T-helper 2 cell treated with Interferon-gamma antibody and Interleukin-4, amounts not matched to agents 5 μg/mL and 100 μg/mL, for 36 hours (primary cell): ENCODE measurements around the gene B9D2.
"Not testable (repeated sequence)": the region's sequence is repeated elsewhere in the genome, so short reads cannot be mapped to it uniquely, and the experiment has no call there.

Source experiments
- DNase-seq: peaks from one replicate; pipeline ENCODE4 v3.0.0; 2021; ENCODE audit warnings: low spot score
- H3K27ac Mint-ChIP-seq: one replicate; pipeline ENCODE4 v1.8.0; 2021; ENCODE audit warnings: mild to moderate bottlenecking, mixed read lengths
- H3K27me3 Mint-ChIP-seq: one replicate; pipeline ENCODE4 v1.8.0; 2021; ENCODE audit warnings: low read depth, mixed read lengths
- H3K36me3 Mint-ChIP-seq: one replicate; pipeline ENCODE4 v1.8.0; 2021; ENCODE audit warnings: low read depth, mixed read lengths
- H3K4me1 Mint-ChIP-seq: one replicate; pipeline ENCODE4 v1.8.0; 2021; ENCODE audit warnings: low read depth, mixed read lengths
- H3K4me3 Mint-ChIP-seq: one replicate; pipeline ENCODE4 v1.8.0; 2022; ENCODE audit warnings: mild to moderate bottlenecking, moderate library complexity, mixed read lengths
- H3K9me3 Mint-ChIP-seq: one replicate; pipeline ENCODE4 v1.8.0; 2021; ENCODE audit warnings: mixed read lengths

B9D2 gene

GRCh38 chr19:41376241-41376997 is 12.5 kb upstream of the B9D2 start, which contains the start of gene TMEM91:
TMEM91 (plus strand) TSS chr19:41376533; CDS start chr19:41378310, 1,777 bp downstream.
- H3K4me3 Mint-ChIP-seq: peak within 1 kb of the TSS; percentile 82
- peaks cover 6% of the 10 kb centered on the region for H3K36me3 Mint-ChIP-seq
- H3K27me3 Mint-ChIP-seq: no peaks in the 10 kb centered on the region
- H3K27ac Mint-ChIP-seq: peak within 1 kb of the TSS; percentile 55
- DNase-seq: no peak
- peaks cover 10% of the 10 kb centered on the region for H3K4me1 Mint-ChIP-seq
- H3K9me3 Mint-ChIP-seq: no peaks in the 10 kb centered on the region

DNA sequence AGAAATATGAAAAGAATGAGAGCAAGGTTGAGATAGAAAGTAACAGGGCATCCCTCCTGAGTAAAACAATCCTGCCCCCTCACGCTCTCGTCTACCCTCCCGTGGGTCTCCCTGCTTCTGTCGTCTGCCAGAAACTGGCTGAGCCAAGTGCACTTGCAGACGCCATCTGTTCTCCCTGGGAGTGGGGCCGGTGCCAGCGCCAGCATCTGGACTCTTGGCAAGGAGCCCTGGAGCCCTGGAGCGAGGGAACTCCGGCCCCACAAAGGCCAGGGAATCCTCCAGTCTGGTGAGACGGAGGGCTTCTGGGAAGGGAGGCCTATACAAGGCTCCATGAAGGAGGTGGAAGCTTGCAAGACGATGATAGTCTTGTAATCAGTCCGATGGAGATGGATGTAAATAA is 10.0 kb upstream of the B9D2 start:
- Mint-ChIP-seq H3K36me3 (peaks cover 6% of the 10 kb centered on the region), H3K9me3 (no peaks in the 10 kb centered on the region), H3K27me3 (no peaks in the 10 kb centered on the region), H3K4me3 (no peak overlapping the region), H3K4me1 (peaks cover 10% of the 10 kb centered on the region), H3K27ac (no peak overlapping the region)
- DNase-seq: no peak

DNA sequence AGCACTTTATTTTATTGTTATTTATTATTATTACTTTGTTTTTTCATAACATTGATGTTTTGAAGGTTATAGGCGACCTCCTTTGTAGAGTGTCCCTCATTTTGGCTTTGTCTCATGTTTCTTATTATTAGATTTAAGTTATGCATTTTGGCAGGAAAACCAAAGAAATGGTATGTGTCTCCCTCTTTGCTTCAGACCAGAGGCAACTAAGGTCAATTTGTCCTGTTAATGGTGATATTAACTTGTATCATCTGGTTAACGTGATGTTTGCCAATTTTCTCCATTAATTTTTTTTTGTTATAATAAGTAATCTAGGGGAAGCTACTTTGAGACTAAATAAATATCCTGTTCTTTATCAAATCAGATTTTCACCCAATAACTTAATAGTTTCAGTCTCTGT is 8.6 kb upstream of the B9D2 start:
- Mint-ChIP-seq H3K27me3 (no peaks in the 10 kb centered on the region), H3K4me1 (peaks cover 10% of the 10 kb centered on the region), H3K27ac (no peak overlapping the region), H3K4me3 (no peak overlapping the region), H3K9me3 (no peaks in the 10 kb centered on the region), H3K36me3 (peaks cover 6% of the 10 kb centered on the region)
- DNase-seq: no peak

DNA sequence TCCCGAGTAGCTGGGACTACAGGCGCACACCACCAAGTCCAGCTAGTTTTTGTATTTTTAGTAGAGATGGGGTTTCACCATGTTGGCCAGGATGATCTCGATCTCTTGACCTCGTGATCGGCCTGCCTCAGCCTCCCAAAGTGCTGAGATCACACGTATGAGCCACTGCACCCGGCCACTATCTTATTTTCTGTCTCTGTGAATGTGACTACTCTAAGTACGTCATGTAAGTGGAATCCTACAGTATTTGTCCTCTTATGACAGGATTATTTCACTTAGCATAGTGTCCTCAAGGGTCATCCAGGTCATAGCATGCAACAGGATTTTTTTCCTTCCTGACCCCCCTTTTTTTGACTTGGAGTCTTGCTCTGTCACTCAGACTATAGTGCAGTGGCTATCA is 7.6 kb upstream of the B9D2 start:
- no peak for DNase-seq
- Mint-ChIP-seq H3K36me3 (peaks cover 2% of the 10 kb centered on the region), H3K9me3 (no peaks in the 10 kb centered on the region), H3K4me3 (no peak overlapping the region), H3K27me3 (no peaks in the 10 kb centered on the region), H3K4me1 (peaks cover 8% of the 10 kb centered on the region), H3K27ac (no peak overlapping the region)

DNA sequence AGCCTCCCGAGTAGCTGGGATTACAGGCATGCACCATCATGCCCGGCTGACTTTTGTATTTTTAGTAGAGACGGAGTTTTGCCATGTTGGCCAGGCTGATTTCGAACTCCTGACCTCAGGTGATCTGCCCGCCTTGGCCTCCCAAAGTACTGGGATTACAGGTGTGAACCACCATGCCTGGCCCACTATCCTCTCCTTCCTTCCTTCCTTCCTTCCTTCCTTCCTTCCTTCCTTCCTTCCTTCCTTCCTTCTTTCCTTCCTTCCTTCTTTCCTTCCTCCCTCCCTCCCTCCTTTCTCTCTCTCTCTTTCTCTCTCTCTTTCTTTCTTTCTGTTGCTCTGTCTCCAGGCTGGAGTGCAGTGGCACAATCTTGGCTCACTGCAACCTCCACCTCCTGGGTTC is 7.2 kb upstream of the B9D2 start:
- not testable (repeated sequence) for H3K27me3 Mint-ChIP-seq, H3K27ac Mint-ChIP-seq, H3K4me3 Mint-ChIP-seq, H3K9me3 Mint-ChIP-seq, DNase-seq, H3K36me3 Mint-ChIP-seq
- H3K4me1 Mint-ChIP-seq: peaks cover 10% of the 10 kb centered on the region

- H3K4me3 Mint-ChIP-seq: no peak overlapping the region
- peaks cover 2% of the 10 kb centered on the region for H3K36me3 Mint-ChIP-seq
- H3K27me3 Mint-ChIP-seq: no peaks in the 10 kb centered on the region
- H3K9me3 Mint-ChIP-seq: no peaks in the 10 kb centered on the region
- DNase-seq: no peak
- H3K27ac Mint-ChIP-seq: no peak overlapping the region
- peaks cover 8% of the 10 kb centered on the region for H3K4me1 Mint-ChIP-seq
Observed at GRCh38 chr19:41369769-41370168, 5.8 kb upstream of the B9D2 start.

- no peaks in the 10 kb centered on the region for H3K27me3 Mint-ChIP-seq
- peaks cover 20% of the 10 kb centered on the region for H3K4me1 Mint-ChIP-seq
- H3K9me3 Mint-ChIP-seq: no peaks in the 10 kb centered on the region
- H3K4me3 Mint-ChIP-seq: no peak overlapping the region
- H3K36me3 Mint-ChIP-seq: peaks cover 5% of the 10 kb centered on the region
- no peak for DNase-seq
- H3K27ac Mint-ChIP-seq: no peak overlapping the region
Observed at GRCh38 chr19:41367848-41368301, 3.9 kb upstream of the B9D2 start.

DNA sequence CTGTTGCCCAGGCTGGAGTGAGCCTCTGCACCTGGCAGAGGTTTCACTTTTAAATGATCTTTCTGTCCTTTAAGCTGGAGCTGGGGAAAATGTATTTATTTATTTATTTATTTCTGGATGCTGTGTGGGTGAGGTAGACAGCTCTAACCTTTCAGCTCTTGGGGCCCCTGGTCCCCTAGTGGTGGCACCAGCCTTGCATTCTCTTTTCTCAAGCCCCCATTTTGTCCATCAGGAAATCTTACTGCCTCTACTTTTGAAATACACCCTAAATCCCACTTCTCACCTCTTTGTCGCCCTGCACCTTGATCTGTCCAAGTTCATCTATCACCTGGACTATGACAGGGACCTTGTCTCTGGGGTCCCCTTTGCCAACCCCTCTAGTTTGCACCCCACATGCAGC is 2.1 kb upstream of the B9D2 start:
- H3K9me3 Mint-ChIP-seq: no peaks in the 10 kb centered on the region
- no peaks in the 10 kb centered on the region for H3K27me3 Mint-ChIP-seq
- H3K4me1 Mint-ChIP-seq: peaks cover 24% of the 10 kb centered on the region
- H3K27ac Mint-ChIP-seq: no peak overlapping the region
- no peak for DNase-seq
- peak overlapping the region; percentile 8 for H3K4me3 Mint-ChIP-seq
- peaks cover 5% of the 10 kb centered on the region for H3K36me3 Mint-ChIP-seq

DNA sequence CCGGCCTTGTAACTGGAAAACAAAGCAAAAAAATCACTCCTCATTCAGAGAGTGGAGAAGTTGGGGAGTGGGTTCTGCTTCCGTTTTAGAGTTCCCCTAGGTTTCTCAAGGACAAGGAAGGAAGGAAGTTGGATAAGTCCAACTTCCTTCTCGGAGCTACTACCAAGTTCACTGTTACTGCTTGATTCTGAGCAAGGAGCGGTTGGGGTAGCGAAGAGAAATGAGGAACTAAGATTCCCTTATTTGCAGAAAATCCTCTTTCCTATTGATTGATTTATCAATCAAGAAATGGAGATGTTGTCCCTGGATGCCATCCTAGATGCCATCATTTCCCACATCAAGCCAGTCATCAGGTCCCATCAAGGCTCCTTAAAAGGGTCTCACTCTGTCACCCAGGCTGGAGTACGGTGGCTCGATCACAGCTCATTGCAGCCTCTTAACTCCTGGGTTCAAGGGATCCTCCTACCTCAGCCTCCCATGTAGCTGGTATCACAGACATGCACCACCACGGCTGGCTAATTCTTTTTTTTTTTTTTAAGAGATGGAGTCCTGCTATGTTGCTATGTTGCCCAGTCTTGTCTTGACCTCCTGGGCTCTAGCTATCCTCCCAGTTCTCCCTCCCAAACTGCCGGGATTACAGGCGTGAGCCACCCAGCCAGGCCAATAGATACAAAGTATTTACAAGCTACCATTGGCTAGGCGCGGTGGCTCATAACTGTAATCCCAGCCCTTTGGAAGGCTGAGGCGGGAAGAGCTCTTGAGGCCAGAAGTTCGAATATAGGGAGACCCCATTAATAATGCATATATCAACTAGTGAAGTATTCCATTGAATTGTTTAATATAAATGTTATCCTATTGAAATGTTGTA is 809 bp upstream of the B9D2 start:
- Mint-ChIP-seq H3K27ac (peak overlapping the region; percentile 98), H3K9me3 (no peaks in the 10 kb centered on the region), H3K4me3 (peak overlapping the region; percentile 95), H3K4me1 (peaks cover 24% of the 10 kb centered on the region), H3K36me3 (peaks cover 7% of the 10 kb centered on the region), H3K27me3 (no peaks in the 10 kb centered on the region)
- DNase-seq: no peak

DNA sequence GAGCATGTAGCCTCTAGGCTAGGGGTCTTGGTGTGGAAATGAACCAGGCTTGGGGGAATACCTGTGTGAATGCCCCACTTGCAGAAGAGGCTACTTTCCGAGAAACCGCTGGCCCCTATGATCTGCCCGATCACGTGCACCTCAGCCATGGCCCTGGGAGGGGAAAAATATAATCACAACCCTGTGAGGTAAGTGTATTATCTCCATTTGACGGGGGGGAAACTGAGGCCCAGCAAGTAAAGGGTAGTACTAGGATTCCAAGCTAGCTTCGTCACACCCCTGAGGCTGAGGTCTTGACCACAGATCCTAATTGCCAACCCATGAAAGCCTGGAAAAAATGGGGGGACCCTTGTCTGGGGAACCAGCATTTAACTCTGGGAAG is 587 bp downstream of the B9D2 start:
- no peaks in the 10 kb centered on the region for H3K9me3 Mint-ChIP-seq
- H3K36me3 Mint-ChIP-seq: peaks cover 9% of the 10 kb centered on the region
- peaks cover 26% of the 10 kb centered on the region for H3K4me1 Mint-ChIP-seq
- no peaks in the 10 kb centered on the region for H3K27me3 Mint-ChIP-seq
- H3K4me3 Mint-ChIP-seq: peak overlapping the region; percentile 95
- no peak for DNase-seq
- peak overlapping the region; percentile 98 for H3K27ac Mint-ChIP-seq

GRCh38 chr19:41362143-41362847 is 1.7 kb downstream of the B9D2 start:
- peaks cover 36% of the 10 kb centered on the region for H3K4me1 Mint-ChIP-seq
- DNase-seq: no peak
- peak overlapping the region; percentile 98 for H3K27ac Mint-ChIP-seq
- H3K4me3 Mint-ChIP-seq: peak overlapping the region; percentile 95
- H3K36me3 Mint-ChIP-seq: peaks cover 10% of the 10 kb centered on the region
- no peaks in the 10 kb centered on the region for H3K27me3 Mint-ChIP-seq
- no peaks in the 10 kb centered on the region for H3K9me3 Mint-ChIP-seq

GRCh38 chr19:41359741-41360140 is 4.2 kb downstream of the B9D2 start:
- H3K36me3 Mint-ChIP-seq: peaks cover 18% of the 10 kb centered on the region
- DNase-seq: no peak
- peak overlapping the region; percentile 43 for H3K27ac Mint-ChIP-seq
- peaks cover 51% of the 10 kb centered on the region for H3K4me1 Mint-ChIP-seq
- no peaks in the 10 kb centered on the region for H3K9me3 Mint-ChIP-seq
- no peak overlapping the region for H3K4me3 Mint-ChIP-seq
- H3K27me3 Mint-ChIP-seq: no peaks in the 10 kb centered on the region

DNA sequence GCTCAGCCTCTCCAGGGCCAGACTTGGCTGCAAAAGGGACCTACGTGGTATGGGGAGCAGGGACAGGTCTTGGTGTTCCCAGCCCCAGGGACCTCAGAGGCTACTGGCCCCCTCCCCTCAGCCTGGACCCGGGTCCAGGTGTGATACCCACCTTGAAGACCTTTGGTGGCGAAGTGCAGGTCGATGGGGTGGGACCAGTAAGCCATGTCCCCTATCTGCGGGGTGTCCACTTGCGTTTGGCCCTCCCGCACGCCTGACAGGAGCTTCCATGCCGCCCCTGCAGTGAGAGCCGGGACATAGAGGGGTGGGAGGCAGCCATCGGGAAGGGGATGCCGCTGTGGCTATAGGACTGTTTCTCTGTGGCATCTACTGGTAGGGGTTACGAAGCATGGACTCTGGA is 6.2 kb downstream of the B9D2 start:
- peak overlapping the region; percentile 18 for H3K4me3 Mint-ChIP-seq
- peaks cover 19% of the 10 kb centered on the region for H3K36me3 Mint-ChIP-seq
- H3K9me3 Mint-ChIP-seq: no peaks in the 10 kb centered on the region
- no peaks in the 10 kb centered on the region for H3K27me3 Mint-ChIP-seq
- H3K4me1 Mint-ChIP-seq: peaks cover 40% of the 10 kb centered on the region
- no peak for DNase-seq
- H3K27ac Mint-ChIP-seq: peak overlapping the region; percentile 79
